ENCODE results near the gene DAZAP2.
"Not testable (repeated sequence)": the region's sequence is repeated elsewhere in the genome, so short reads cannot be mapped to it uniquely, and the experiment has no call there.

Gene DAZAP2

DNA sequence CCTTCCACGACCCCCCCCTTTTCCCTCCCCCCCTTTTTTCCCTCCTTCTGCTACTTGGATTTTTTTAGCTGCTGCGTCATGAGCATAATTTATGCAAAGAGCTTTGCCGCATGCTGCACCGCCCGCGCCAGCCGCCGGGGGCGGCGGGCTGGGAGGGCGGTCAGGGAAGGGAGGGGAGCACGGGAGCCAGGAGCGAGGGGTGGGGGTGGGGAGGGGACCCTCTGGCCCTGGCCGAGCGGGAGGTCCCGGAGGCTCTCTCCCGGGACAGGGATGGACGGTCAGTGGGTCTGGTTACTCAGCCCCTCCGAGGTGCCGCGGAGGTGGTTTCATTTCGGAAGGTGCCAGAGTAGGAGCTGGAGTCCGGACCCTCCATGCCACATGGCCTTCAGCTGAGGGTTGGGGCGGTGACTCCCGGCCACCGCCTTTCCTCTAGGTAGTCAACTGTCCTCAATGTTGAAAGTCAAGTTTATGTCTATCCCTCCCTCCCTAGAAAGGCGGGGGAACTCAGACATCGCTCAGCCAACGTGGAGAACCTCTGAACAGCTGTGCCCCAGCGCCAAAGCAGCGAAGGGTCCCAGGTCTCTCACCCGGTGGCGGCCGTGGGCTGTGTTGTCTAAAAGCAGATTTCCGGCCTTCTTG, 20.5 kb upstream of the DAZAP2 start, which contains the start of gene POU6F1:
Gene POU6F1, minus strand, starts transcription at position 95 of the 639 bp plus-strand sequence. CDS start 11,226 bp downstream, outside the sequence.
- peak; percentile 35 for DNase-seq

GRCh38 chr12:51218607-51219161, 19.9 kb upstream of the DAZAP2 start:
- DNase-seq, result no peak

DNA sequence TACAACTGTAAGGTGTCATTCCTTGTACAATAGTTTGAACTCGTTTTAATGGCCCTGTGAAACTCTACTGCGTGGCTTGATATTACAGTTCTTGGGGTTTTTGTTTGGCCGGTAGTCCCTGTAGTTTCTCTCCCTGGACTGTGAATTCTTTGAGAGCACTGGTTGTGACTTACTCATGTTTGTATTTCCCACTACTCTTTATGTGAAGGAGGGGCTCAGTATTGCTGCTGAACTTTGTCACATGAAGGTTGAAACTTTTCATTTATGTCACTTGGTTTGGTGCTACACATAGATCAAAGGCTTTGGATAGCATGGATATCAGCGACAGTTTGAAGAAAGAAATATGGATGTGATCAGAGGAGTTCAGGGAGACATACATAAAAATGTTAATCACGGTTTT, 19.3 kb upstream of the DAZAP2 start:
- no peak for DNase-seq

GRCh38 chr12:51219857-51220256, 18.8 kb upstream of the DAZAP2 start:
- DNase-seq, result not testable (repeated sequence)

- no peak for DNase-seq
These were observed 16.2 kb upstream of the DAZAP2 start for GRCh38 chr12:51222461-51222860.

DNA sequence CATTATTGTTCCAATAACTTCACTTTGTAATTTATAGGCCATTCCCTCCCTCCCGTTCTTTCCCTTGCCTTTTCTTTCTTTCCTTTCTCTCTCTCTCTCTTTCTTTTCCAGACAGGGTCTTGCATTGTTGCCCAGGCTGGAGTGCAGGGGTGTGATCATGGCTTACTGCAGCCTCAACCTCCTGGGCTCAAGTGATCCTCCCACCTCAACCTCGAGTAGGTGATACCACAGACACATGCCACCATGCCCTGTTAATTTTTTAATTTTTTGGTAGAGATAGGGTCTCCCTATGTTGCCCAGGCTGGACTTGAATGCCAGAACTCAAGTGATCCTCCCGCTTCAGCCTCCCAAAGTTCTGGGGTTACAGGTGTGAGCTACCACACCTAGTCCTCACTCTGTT, 14.0 kb upstream of the DAZAP2 start:
- no peak for DNase-seq

GRCh38 chr12:51225234-51225633, 13.4 kb upstream of the DAZAP2 start:
- no peak for DNase-seq

DNA sequence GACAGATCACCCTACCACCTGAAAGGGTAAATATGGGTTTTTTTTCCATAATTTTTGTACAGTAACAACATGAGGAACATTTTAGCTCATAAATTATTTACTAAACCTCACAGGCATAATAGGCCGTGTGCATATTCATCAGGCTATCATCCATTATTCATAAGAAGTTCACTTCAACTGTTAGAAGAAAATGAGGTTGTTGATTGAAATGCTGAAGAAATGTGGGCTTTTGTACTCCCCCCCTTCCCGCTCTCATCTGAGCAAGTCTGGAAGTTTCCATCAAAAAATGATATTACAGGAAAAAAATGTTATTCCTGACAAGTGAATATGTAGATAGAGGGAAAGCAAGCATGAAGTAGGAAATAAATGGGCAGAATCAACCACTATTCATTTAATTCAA, 12.9 kb upstream of the DAZAP2 start:
- DNase-seq, result no peak

DNA sequence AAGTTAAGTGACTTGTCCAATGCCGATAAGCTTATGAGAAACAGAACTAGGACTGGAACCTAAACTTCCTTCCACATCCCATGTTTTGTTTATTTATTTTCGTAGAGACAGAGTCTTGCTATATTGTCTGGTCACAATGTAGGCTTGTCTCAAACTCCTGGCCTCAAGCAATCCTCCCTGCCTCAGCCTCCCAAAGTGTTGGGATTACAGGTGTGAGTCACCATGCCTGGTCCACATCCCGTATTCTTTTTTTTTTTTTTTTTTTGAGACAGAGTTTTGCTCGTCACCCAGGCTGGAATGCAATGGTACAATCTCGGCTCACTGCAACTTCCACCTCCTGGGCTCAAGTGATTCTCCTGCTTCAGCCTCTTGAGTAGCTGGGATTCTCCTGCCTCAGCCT, 11.5 kb upstream of the DAZAP2 start:
- not testable (repeated sequence) for DNase-seq

DNA sequence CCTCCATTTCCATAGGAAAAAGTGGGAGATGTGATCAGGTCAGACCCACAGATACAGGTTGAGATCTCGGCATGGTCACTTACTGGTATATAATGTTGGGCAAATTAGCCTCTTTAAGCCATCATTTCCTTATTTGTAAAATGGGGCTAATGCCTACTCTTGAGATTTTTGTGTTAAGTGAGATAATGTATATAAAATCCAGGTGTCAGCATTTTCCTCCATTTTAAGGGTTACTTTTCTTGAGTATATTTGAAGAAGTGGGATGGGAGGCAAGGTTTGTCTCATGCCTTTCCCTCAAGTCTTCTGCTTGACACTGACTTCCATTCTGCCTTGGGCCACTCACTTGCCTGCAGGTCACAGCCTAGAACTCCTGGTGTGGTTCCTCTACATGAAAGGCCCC, 10.7 kb upstream of the DAZAP2 start:
- DNase-seq, result no peak

GRCh38 chr12:51229116-51229809, 9.4 kb upstream of the DAZAP2 start:
- DNase-seq, result no peak

DNA sequence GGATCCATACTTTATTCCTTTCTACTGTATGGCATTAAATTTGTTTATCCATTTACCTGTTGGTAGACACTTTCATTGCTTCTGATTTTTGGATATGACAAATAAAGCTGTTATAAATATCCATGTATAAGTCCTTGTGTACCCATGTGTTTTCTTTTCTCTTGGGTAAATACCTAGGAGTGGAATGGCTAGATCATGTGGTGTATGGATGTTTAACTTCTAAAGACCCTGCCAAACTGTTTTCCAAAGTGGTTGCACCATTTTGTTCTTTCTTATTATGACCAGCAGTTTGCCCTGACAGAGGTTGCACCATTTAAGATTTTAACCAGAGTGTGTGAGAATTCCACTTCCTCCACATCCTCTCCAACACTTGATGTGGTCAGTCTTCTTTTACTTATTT, 6.0 kb upstream of the DAZAP2 start:
- DNase-seq, result no peak

- DNase-seq, result no peak
These were observed 4.1 kb upstream of the DAZAP2 start for GRCh38 chr12:51234530-51234929.

DNA sequence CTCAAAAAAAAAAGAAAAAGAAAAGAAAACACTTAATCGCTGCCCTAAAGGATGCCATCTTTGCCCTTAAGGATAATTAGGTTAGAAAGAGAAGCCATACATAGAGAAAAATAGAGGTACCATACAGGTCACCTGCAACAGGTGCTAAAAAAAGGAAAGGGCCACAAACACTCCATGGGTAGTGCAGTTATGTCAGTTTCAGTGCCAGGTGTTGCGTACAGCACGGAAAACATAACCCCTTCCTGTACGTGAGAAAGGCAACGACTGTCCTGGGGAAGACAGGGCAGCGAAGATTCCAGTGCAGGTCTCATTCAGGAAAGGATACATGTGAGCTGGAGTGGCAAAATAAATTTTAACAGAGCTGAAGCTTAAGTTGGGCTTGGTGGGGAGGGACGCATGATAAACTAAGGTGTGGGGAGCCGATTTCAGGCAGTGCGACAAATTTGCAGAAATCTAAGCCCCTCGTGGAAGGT, 553 bp upstream of the DAZAP2 start:
- DNase-seq, result no peak

GRCh38 chr12:51240971-51241370, 2.3 kb downstream of the DAZAP2 start:
- DNase-seq, result no peak

DNA sequence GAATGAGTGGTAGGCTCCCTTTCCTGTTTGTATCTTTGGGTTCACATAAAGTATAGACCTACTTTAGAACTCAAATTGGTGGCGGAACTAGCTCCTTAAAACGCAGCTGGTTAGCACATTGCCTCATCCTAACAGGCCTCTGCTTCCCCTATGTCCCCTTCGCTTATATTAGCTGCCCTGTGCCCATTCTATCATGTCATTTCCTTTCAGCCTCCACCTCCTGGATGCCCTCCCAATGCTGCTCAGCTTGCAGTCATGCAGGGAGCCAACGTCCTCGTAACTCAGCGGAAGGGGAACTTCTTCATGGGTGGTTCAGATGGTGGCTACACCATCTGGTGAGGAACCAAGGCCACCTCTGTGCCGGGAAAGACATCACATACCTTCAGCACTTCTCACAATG, 3.5 kb downstream of the DAZAP2 start:
- no peak for DNase-seq

DNA sequence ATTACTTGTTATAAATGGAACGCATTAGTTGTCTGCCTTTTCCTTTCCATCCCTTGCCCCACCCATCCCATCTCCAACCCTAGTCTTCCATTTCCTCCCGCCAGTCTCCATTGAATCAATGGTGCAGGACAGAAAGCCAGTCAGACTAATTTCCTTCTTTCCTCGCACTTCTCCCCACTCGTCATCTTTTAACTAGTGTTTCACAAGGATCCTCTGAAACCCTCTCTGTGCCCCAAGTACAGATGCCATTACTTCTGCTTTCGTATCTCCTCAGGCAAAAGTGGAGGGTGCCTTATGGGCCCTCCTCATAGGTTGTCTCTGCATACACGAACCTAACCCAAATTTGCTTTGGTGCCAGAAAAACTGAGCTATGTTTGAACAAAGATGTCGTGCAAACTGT, 4.2 kb downstream of the DAZAP2 start:
- DNase-seq, result no peak

DNA sequence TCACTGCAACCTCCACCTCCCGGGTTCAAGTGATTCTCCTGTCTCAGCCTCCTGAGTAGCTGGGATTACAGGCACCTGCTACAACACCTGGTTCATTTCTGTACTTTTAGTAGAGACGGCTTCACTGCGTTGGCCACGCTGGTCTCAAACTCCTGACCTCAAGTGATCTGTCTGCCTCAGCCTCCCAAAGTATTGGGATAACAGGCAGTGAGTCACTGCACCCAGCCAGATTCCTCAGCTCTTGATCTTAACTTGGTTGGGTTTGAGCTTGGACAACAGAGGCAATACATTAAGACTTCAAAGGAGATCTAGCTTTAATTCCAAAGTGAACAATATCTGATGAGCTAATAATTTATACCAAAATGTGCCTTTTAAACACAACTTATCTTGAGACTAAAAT, 5.6 kb downstream of the DAZAP2 start:
- DNase-seq, result no peak

DNA sequence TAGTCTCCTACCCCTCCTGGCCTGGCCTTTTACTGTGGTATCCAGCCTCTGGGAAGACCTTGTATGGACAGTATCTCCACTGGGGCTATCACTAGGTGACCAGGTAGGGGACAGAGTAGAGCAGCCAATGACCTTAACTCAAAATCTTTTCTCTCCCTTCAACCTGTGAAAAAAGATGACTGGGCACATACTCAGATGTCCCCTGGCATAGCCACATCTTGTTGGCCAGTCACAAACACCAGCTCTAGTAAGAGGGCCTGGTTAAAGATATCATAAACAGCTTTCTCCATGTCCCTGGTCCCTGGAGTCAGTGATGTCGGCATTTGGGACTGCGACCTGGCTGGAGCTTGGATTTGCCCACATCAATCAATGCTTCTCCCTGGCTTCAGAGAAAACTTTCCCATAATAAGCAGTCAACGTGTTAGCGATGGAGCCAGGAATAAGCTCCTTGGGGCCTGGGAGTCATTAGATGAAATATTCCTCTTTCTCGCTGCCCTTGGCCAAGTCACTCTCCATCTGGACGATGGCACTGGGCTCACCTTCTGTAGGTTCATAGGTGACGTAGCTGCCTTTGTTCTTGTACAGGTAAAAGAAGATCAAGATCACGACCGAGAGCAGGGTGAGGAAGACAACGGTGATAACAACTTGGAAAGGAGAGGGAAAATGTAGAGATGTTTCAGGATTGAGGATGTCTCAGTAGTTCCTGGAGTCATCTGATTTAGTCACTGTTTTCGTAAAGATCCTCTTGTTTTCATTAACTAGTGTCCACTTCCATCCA, 7.0 kb downstream of the DAZAP2 start:
- no peak for DNase-seq

DNA sequence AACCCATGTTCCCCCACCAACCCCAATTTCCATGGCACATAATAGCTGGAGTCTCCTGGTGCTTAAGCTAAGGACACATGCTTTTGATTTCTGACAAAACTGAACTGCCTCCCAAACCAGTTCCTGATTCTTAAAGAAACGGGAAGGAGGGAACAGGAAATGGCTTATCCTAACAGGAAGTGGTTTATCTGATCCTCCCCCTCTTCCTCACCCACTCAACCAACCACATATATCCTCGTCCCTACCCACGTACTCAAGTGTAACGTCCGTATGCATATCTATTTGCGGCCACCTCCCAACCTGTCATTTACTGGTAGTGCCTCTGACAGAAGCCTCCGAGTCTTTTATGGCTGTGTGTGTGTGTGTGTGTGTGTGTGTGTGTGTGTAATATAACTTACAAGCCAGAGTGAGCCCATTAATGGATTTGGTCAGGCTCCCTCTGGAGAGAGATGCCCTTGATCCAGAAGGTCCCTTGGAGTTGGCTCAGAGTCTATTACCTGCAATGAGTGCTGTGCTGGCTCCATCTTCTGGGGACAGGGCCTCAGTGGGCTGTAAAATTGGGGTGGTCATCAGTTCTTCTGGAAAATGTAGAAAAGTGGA, 7.7 kb downstream of the DAZAP2 start:
- peak; percentile 10 for DNase-seq

GRCh38 chr12:51247523-51248206, 9.0 kb downstream of the DAZAP2 start:
- peak; percentile 73 for DNase-seq

DNA sequence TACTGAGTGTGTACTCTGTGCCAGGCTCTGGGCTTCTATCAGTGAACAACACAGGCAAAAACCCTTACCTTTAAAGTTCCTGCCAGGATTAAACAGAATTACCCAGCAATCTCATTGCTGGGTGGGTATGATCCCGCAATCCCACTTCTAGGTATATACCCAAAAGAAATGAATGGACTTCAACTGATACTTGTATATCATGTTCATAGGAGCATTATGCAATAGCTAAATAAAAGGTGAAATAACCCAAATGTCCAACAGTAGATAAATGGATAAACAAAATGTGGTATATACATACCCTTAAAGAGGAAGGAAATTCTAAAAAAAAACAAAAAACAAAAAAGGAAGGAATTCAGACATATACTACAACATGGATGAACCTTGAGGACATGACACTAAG, 14.7 kb downstream of the DAZAP2 start:
- DNase-seq, result no peak
